Uterus (tissue), 2 donors: ENCODE data around the gene SCGB3A2.
"Not testable (repeated sequence)": the region's sequence is repeated elsewhere in the genome, so short reads cannot be mapped to it uniquely, and the experiment has no call there.

Experiments
- POLR2A ChIP-seq, 2 donors: fragments of 450-650 bp; IDR thresholded peaks; one replicate each; pipeline ENCODE4 v1.6.1; 2016; ENCODE audit warnings: antibody characterized with exemption in 2 of 2, mild to moderate bottlenecking in 1 of 2, moderate library complexity in 1 of 2
- TF ChIP-seq, protein P1 (sequence below), 4 experiments: fragments of 200-600 bp in 2 of 4; fragments of 450-650 bp in 2 of 4; sonication (generic) in 2 of 4; IDR thresholded peaks; one replicate each; pipeline ENCODE4 v1.5.1; 2016 to 2019; ENCODE audit warnings: antibody characterized with exemption in 4 of 4, mild to moderate bottlenecking in 2 of 4, moderate library complexity in 1 of 4

DNA sequence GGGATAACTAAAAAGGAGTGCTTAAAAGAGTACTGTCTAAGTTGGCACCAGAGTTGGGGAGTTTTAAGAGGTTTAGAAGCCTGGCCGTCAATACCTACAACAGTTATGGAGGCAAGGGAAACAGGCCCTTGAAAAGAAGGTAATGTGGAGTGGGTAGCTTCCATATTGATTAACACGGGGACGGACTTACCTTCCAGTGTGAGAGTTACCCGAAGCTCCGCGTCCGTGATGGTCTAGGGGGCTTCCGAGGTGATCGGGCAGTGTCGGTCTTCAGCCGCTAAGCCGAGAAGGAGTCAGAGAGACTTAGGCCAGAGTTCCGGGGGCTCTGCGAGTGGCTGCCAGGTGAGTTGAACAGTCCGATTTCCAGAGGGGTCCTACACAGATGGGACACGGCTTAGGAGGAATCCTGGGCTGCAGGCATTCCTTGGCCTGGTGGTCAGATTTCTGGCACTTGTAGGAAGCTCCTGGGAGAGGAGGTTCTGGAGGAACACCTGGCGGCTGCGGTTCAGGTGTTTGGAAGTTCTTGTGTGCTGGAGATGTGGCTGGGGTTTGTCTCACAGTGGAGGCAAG lies 6.4 kb upstream of the SCGB3A2 start:
- not testable (repeated sequence) for TF ChIP-seq POLR2A (IDR thresholded peaks at IDR 0.05)
- TF ChIP-seq, protein P1, sequence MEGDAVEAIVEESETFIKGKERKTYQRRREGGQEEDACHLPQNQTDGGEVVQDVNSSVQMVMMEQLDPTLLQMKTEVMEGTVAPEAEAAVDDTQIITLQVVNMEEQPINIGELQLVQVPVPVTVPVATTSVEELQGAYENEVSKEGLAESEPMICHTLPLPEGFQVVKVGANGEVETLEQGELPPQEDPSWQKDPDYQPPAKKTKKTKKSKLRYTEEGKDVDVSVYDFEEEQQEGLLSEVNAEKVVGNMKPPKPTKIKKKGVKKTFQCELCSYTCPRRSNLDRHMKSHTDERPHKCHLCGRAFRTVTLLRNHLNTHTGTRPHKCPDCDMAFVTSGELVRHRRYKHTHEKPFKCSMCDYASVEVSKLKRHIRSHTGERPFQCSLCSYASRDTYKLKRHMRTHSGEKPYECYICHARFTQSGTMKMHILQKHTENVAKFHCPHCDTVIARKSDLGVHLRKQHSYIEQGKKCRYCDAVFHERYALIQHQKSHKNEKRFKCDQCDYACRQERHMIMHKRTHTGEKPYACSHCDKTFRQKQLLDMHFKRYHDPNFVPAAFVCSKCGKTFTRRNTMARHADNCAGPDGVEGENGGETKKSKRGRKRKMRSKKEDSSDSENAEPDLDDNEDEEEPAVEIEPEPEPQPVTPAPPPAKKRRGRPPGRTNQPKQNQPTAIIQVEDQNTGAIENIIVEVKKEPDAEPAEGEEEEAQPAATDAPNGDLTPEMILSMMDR (IDR thresholded peaks at IDR 0.05) = not testable (repeated sequence)
